Neural progenitor cell (in vitro differentiated cells): ENCODE data around the gene LRRD1. TPM values are rescaled to one million over a fixed set of nuclear protein-coding genes. Genes with fewer than 3 reads are reported as not detected.
"Not testable (repeated sequence)": the region's sequence is repeated elsewhere in the genome, so short reads cannot be mapped to it uniquely, and the experiment has no call there.

Experiments
- DNase-seq: peaks from one replicate; pipeline ENCODE4 v3.0.0-alpha.2; 2016; ENCODE audit warnings: low spot score
- H2AFZ ChIP-seq: fragments of 200-600 bp; sonication (generic); replicated peaks from 2 replicates; pipeline ENCODE4 v1.6.1; 2016; ENCODE audit warnings: antibody characterized with exemption
- H3F3A ChIP-seq: fragments of 200-600 bp; sonication (generic); 2 replicates; pipeline ENCODE4 v1.6.1; 2016; ENCODE audit warnings: antibody characterized with exemption, low read depth
- H3K27ac ChIP-seq: fragments of 200-600 bp; sonication (generic); 2 replicates; pipeline ENCODE4 v1.5.1; 2016; ENCODE audit warnings: mild to moderate bottlenecking
- H3K27me3 ChIP-seq: fragments of 200-600 bp; sonication (generic); 2 replicates; pipeline ENCODE4 v1.6.1; 2016; ENCODE audit warnings: mild to moderate bottlenecking, moderate library complexity
- H3K36me3 ChIP-seq: fragments of 200-600 bp; sonication (generic); 2 replicates; pipeline ENCODE4 v1.5.1; 2016
- H3K4me1 ChIP-seq: fragments of 200-600 bp; sonication (generic); 2 replicates; pipeline ENCODE4 v1.6.1; 2016; ENCODE audit warnings: mixed run types
- H3K4me2 ChIP-seq: fragments of 200-600 bp; sonication (generic); 2 replicates; pipeline ENCODE4 v1.6.1; 2016
- H3K4me3 ChIP-seq: fragments of 200-600 bp; sonication (generic); 2 replicates; pipeline ENCODE4 v1.5.1; 2016
- H3K79me2 ChIP-seq: fragments of 200-600 bp; sonication (generic); 2 replicates; pipeline ENCODE4 v1.6.1; 2016; ENCODE audit warnings: low read depth
- H3K9ac ChIP-seq: fragments of 200-600 bp; sonication (generic); 2 replicates; pipeline ENCODE4 v1.6.1; 2016
- H3K9me3 ChIP-seq: fragments of 200-600 bp; sonication (generic); 2 replicates; pipeline ENCODE4 v1.5.1; 2016; ENCODE audit warnings: low read depth
- H4K20me1 ChIP-seq: fragments of 200-600 bp; sonication (generic); 2 replicates; pipeline ENCODE4 v1.6.1; 2016; ENCODE audit warnings: low read depth
- H3K27ac Mint-ChIP-seq: 3 replicates; pipeline ENCODE4 v1.8.0; 2021; ENCODE audit warnings: mixed read lengths
- H3K27me3 Mint-ChIP-seq: 2 replicates; pipeline ENCODE4 v1.8.0; 2022; ENCODE audit warnings: low read depth, mild to moderate bottlenecking, inconsistent platforms, moderate library complexity, mixed read lengths; ENCODE audit not compliant: insufficient read depth
- H3K36me3 Mint-ChIP-seq: 3 replicates; pipeline ENCODE4 v1.8.0; 2021; ENCODE audit warnings: mixed read lengths
- H3K4me1 Mint-ChIP-seq: 3 replicates; pipeline ENCODE4 v1.8.0; 2021; ENCODE audit warnings: mixed read lengths
- H3K4me3 Mint-ChIP-seq: 3 replicates; pipeline ENCODE4 v1.8.0; 2021; ENCODE audit warnings: mild to moderate bottlenecking, moderate library complexity, mixed read lengths
- H3K9me3 Mint-ChIP-seq: 3 replicates; pipeline ENCODE4 v1.8.0; 2020; ENCODE audit warnings: mixed read lengths
- CTCF ChIP-seq: fragments of 200-600 bp; sonication (generic); IDR thresholded peaks from 2 replicates; pipeline ENCODE4 v1.5.1; 2017; ENCODE audit warnings: antibody characterized with exemption, mild to moderate bottlenecking
- EZH2 ChIP-seq: fragments of 200-600 bp; sonication (generic); IDR thresholded peaks from 2 replicates; pipeline ENCODE4 v1.6.1; 2017; ENCODE audit warnings: antibody characterized with exemption, mild to moderate bottlenecking, moderate library complexity
- EZH2phosphoT487 ChIP-seq: fragments of 200-600 bp; sonication (generic); IDR thresholded peaks from 2 replicates; pipeline ENCODE4 v1.6.1; 2017; ENCODE audit warnings: antibody characterized with exemption
- total RNA-seq: library from RNA; depleted of rRNA; stranded (reverse); fragments of >200 nt; gene quantifications from 2 replicates; pipeline ENCODE4 v1.2.3, GENCODE V29; 2015; ENCODE audit warnings: low replicate concordance

Gene LRRD1
- total RNA-seq, 1 donor from 2014 or later: not detected

GRCh38 chr7:92177362-92177761 lies 1.6 kb downstream of the LRRD1 start:
- no peaks in the 10 kb centered on the region for H3K36me3 ChIP-seq
- H3K4me1 Mint-ChIP-seq: no peaks in the 10 kb centered on the region
- no peak overlapping the region for H3K4me3 Mint-ChIP-seq

GRCh38 chr7:92169529-92169928 lies 9.4 kb downstream of the LRRD1 start:
- H4K20me1 ChIP-seq, H3K27me3 ChIP-seq, H3K27me3 Mint-ChIP-seq, H3K27ac ChIP-seq, H2AFZ ChIP-seq, H3K9ac ChIP-seq, H3K27ac Mint-ChIP-seq, H3K36me3 ChIP-seq, H3K4me3 ChIP-seq, H3K9me3 Mint-ChIP-seq, H3K36me3 Mint-ChIP-seq, H3K9me3 ChIP-seq, H3K4me1 ChIP-seq, H3K4me1 Mint-ChIP-seq, H3K4me3 Mint-ChIP-seq, DNase-seq, H3K4me2 ChIP-seq, H3K79me2 ChIP-seq, H3F3A ChIP-seq: not testable (repeated sequence)

More at GRCh38 chr7:92177362-92177761, 1.6 kb downstream of the LRRD1 start:
- Histone ChIP-seq H3K4me3 (no peak overlapping the region), H3F3A (peaks cover 11% of the 10 kb centered on the region), H3K27me3 (peaks cover 16% of the 10 kb centered on the region), H3K4me2 (no peak overlapping the region), H3K4me1 (no peaks in the 10 kb centered on the region), H3K9ac (no peak overlapping the region), H2AFZ (no peak overlapping the region), H4K20me1 (no peaks in the 10 kb centered on the region), H3K27ac (no peak overlapping the region), H3K9me3 (no peaks in the 10 kb centered on the region), H3K79me2 (no peaks in the 10 kb centered on the region)
- Mint-ChIP-seq H3K9me3 (peaks cover 5% of the 10 kb centered on the region), H3K27me3 (no peaks in the 10 kb centered on the region), H3K36me3 (peaks cover 2% of the 10 kb centered on the region), H3K27ac (no peak overlapping the region)
- TF ChIP-seq EZH2: no peak
- no peak for TF ChIP-seq EZH2phosphoT487
- TF ChIP-seq CTCF: no peak
- no peak for DNase-seq

- Histone ChIP-seq H3K27me3 (no peaks in the 10 kb centered on the region), H3K9me3 (no peaks in the 10 kb centered on the region), H3F3A (no peaks in the 10 kb centered on the region), H3K79me2 (no peaks in the 10 kb centered on the region), H3K36me3 (no peaks in the 10 kb centered on the region), H4K20me1 (no peaks in the 10 kb centered on the region), H3K4me2 (no peak overlapping the region), H3K4me1 (no peaks in the 10 kb centered on the region), H3K4me3 (no peak overlapping the region), H3K27ac (no peak overlapping the region), H3K9ac (no peak overlapping the region), H2AFZ (no peak overlapping the region)
- H3K4me1 Mint-ChIP-seq: no peaks in the 10 kb centered on the region
- H3K9me3 Mint-ChIP-seq: no peaks in the 10 kb centered on the region
- no peak overlapping the region for H3K27ac Mint-ChIP-seq
- TF ChIP-seq EZH2phosphoT487 (no peak), EZH2 (no peak), CTCF (no peak)
- H3K36me3 Mint-ChIP-seq: no peaks in the 10 kb centered on the region
- no peak overlapping the region for H3K4me3 Mint-ChIP-seq
- no peak for DNase-seq
- no peaks in the 10 kb centered on the region for H3K27me3 Mint-ChIP-seq
Measured at GRCh38 chr7:92161271-92161670, 17.7 kb downstream of the LRRD1 start.

GRCh38 chr7:92158660-92159575 lies 20.0 kb downstream of the LRRD1 start:
- Histone ChIP-seq H3K9ac (no peak overlapping the region), H3K27me3 (no peaks in the 10 kb centered on the region), H3K36me3 (no peaks in the 10 kb centered on the region), H3F3A (no peaks in the 10 kb centered on the region), H3K4me3 (no peak overlapping the region), H3K4me1 (no peaks in the 10 kb centered on the region), H3K79me2 (no peaks in the 10 kb centered on the region), H3K9me3 (no peaks in the 10 kb centered on the region), H4K20me1 (no peaks in the 10 kb centered on the region), H3K4me2 (no peak overlapping the region), H3K27ac (no peak overlapping the region), H2AFZ (no peak overlapping the region)
- no peaks in the 10 kb centered on the region for H3K27me3 Mint-ChIP-seq
- DNase-seq: no peak
- TF ChIP-seq CTCF: no peak
- TF ChIP-seq EZH2phosphoT487: no peak
- TF ChIP-seq EZH2: no peak
- no peak overlapping the region for H3K4me3 Mint-ChIP-seq
- no peak overlapping the region for H3K27ac Mint-ChIP-seq
- no peaks in the 10 kb centered on the region for H3K4me1 Mint-ChIP-seq
- H3K36me3 Mint-ChIP-seq: no peaks in the 10 kb centered on the region
- H3K9me3 Mint-ChIP-seq: no peaks in the 10 kb centered on the region
